Activated B cell treated with CpG ODN at 0.5 μM for 24 hours (primary cell): ENCODE results near the gene TAF4. TPM values are rescaled to one million over a fixed set of nuclear protein-coding genes. Genes with fewer than 3 reads are reported as not detected.

Source experiments
- ATAC-seq: fragments of 200-7000 bp; cut with Tn5 transposase; one replicate; pipeline ENCODE4 v1.10.0; 2021; ENCODE audit warnings: low read depth, mild to moderate bottlenecking, moderate library complexity
- CTCF ChIA-PET: fragments of 350-600 bp; sonication (Branson Sonifier 250); formaldehyde crosslinking; loops from one replicate; lab custom pipeline; 2021; ENCODE audit warnings: antibody characterized with exemption; lab: Charles Lee
- POLR2A ChIA-PET: fragments of 350-600 bp; sonication (Branson Sonifier 250); formaldehyde crosslinking; loops from one replicate; lab custom pipeline; 2021; ENCODE audit warnings: antibody characterized with exemption; lab: Charles Lee
- DNase-seq: peaks from one replicate; pipeline ENCODE4 v3.0.0; 2022
- H3K27ac Mint-ChIP-seq: one replicate; pipeline ENCODE4 v1.8.0; 2020; ENCODE audit warnings: mixed read lengths
- H3K27me3 Mint-ChIP-seq: one replicate; pipeline ENCODE4 v1.8.0; 2021; ENCODE audit warnings: mixed read lengths
- H3K36me3 Mint-ChIP-seq: one replicate; pipeline ENCODE4 v1.8.0; 2021; ENCODE audit warnings: low read depth, mixed read lengths
- H3K4me1 Mint-ChIP-seq: one replicate; pipeline ENCODE4 v1.8.0; 2021; ENCODE audit warnings: mixed read lengths
- H3K4me3 Mint-ChIP-seq: one replicate; pipeline ENCODE4 v1.8.0; 2020; ENCODE audit warnings: mild to moderate bottlenecking, mixed read lengths
- H3K9me3 Mint-ChIP-seq: one replicate; pipeline ENCODE4 v1.8.0; 2020; ENCODE audit warnings: mixed read lengths
- intact Hi-C: fragments of 100-400 bp; cut with micrococcal nuclease; formaldehyde crosslinking; loops from one replicate; pipeline ENCODE4 v1.15.1; 2024
- total RNA-seq: library from RNA; stranded (reverse); gene quantifications from 2 replicates; pipeline ENCODE4 v1.2.3, GENCODE V29; 2022
- TF ChIP-seq, protein P1 (sequence below): fragments of 200-600 bp; IDR thresholded peaks from one replicate; pipeline ENCODE4 v1.8.0; 2022; ENCODE audit warnings: antibody characterized with exemption, mild to moderate bottlenecking

The TAF4 gene
- total RNA-seq, 1 donor from 2014 or later = 26.9 TPM

DNA sequence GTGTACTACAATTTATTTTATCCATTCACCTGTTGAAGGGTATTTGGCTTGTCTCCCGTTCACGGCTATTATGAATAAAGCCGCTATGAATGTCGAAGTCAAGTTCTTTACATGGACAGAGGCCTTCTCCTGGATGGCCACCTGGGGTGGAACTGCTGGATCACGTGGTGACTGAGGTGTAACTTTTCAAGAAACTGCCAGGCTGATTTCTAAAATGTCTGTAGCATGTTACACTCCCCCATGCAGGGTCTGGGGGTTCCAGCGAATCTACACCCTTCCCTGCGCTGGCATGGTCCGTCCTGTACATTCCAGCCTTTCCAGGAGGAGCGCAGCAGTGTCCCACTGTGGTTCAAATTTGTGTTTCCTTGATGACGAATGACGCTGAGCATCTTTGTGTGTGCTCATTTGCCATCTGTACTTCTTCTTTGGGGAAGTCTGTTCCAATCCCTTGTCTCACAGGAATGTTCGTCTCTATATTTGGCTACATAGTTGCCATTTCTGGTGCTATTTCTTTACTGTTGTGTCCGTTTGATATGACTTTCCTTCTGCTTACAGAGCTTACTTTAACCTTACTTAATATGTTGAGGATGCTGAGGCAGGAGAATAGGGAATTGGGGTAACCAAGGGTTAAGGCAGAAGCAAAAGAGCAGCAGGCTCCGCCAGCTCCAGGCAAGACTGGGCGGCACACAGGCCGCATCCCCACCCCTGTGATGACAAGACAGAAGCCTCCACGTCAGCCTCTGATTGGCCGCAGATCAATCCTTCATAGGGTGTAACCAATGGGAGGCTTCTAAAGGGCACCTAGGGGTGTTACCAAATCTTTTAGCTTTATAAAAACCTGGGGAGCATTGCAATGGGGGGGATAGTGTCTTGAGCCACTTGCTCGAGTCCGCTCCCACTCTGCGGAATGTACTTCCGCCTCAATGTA is 106.6 kb downstream of the TAF4 start:
- H3K36me3 Mint-ChIP-seq = no peaks in the 10 kb centered on the region
- no peak for DNase-seq
- CTCF ChIA-PET = no interaction called here
- H3K4me3 Mint-ChIP-seq = no peak overlapping the region
- intact Hi-C loops = no loop called here
- ATAC-seq = no peak
- H3K9me3 Mint-ChIP-seq = peaks cover 2% of the 10 kb centered on the region
- H3K27ac Mint-ChIP-seq = no peak overlapping the region
- TF ChIP-seq, protein P1, sequence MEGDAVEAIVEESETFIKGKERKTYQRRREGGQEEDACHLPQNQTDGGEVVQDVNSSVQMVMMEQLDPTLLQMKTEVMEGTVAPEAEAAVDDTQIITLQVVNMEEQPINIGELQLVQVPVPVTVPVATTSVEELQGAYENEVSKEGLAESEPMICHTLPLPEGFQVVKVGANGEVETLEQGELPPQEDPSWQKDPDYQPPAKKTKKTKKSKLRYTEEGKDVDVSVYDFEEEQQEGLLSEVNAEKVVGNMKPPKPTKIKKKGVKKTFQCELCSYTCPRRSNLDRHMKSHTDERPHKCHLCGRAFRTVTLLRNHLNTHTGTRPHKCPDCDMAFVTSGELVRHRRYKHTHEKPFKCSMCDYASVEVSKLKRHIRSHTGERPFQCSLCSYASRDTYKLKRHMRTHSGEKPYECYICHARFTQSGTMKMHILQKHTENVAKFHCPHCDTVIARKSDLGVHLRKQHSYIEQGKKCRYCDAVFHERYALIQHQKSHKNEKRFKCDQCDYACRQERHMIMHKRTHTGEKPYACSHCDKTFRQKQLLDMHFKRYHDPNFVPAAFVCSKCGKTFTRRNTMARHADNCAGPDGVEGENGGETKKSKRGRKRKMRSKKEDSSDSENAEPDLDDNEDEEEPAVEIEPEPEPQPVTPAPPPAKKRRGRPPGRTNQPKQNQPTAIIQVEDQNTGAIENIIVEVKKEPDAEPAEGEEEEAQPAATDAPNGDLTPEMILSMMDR = no peak
- H3K4me1 Mint-ChIP-seq = no peaks in the 10 kb centered on the region
- POLR2A ChIA-PET = no interaction called here
- peaks cover 13% of the 10 kb centered on the region for H3K27me3 Mint-ChIP-seq

DNA sequence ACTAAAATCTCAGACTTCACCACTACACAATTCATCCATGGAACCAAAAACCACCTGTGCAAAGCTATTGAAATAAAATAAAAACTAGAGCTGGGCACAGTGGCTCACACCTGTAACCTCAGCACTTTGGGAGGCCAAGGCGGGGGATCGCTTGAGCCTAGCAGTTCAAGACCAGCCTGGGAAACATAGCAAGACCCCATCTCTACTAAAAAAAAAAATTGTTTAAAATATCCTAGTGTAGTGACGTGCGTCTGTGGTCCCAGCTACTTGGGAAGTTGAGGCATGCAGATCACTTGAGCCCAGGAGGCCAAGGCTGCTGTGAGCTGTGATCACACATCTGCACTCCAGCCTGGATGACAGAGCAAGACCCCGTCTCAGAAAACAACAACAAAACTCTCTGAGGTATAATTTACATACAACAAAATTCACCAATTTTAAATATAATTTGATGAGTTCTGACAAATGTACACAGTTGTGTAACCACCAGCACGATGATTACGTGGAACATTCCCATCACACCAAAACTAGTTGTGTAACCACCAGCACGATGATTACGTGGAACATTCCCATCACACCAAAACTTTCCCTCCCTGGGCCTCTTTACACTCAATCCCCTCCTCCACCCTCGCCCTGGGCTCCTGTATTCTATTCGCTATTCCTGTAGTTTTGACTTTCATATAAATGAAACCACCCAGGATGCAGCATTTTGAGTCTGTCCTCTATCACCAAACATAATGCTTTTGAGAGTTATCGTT is 107.5 kb downstream of the TAF4 start:
- CTCF ChIA-PET = no interaction called here
- ATAC-seq = no peak

DNA sequence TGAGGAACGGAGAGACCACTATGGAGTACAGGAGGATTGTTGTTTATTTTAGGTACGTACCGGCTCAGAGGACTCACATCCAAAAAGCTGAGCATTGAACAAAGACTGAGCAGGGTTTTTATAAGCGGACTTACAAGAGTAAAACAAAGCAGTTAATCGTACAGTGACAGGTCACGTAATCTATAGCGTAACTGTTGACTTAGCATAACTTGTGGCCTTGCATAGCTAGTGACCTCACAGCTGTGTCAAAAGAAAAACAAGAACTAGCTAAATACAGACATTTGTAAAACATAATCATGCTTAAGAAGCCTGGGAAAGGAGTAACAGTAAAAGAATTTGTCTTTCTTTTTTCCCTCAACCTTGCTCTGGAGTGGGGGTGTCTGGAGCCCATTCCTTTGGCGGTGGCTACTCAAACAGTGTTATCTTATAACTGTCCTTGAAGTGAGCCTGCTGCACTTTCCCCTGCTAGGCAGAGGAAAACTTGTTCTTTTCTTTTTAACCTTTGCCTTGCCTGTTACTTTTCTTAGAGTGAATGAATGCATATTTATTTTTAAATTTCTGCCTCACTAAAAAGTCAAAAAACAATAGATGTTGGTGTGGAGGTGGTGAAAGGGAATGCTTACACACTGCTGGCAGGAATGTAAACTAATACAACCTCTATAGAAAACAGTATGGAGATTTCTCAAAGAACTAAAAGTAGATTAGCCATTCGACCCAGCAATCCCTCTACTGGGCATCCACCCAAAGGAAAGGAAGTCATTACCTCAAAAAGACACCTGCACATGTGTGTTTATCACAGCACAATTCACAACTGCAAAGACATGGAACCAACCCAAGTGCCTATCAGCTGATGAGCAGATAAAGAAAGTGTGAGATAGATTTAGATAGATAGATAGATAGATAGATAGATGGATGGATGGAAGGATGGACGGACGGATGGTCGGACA is 109.0 kb downstream of the TAF4 start:
- CTCF ChIA-PET = no interaction called here
- DNase-seq (no peak), ATAC-seq (no peak)
- H3K4me1 Mint-ChIP-seq = no peaks in the 10 kb centered on the region
- H3K36me3 Mint-ChIP-seq = no peaks in the 10 kb centered on the region
- H3K9me3 Mint-ChIP-seq = no peaks in the 10 kb centered on the region
- peaks cover 9% of the 10 kb centered on the region for H3K27me3 Mint-ChIP-seq
- POLR2A ChIA-PET = no interaction called here
- TF ChIP-seq, protein P1 = no peak
- intact Hi-C loops = no loop called here
- no peak overlapping the region for H3K27ac Mint-ChIP-seq
- no peak overlapping the region for H3K4me3 Mint-ChIP-seq

More for the DNA sequence above, 107.5 kb downstream of the TAF4 start:
- no peaks in the 10 kb centered on the region for H3K4me1 Mint-ChIP-seq
- POLR2A ChIA-PET = no interaction called here
- peaks cover 6% of the 10 kb centered on the region for H3K27me3 Mint-ChIP-seq
- no peak overlapping the region for H3K4me3 Mint-ChIP-seq
- intact Hi-C loops = no loop called here
- no peaks in the 10 kb centered on the region for H3K9me3 Mint-ChIP-seq
- H3K27ac Mint-ChIP-seq = no peak overlapping the region
- TF ChIP-seq, protein P1 = no peak
- DNase-seq = no peak
- no peaks in the 10 kb centered on the region for H3K36me3 Mint-ChIP-seq

DNA sequence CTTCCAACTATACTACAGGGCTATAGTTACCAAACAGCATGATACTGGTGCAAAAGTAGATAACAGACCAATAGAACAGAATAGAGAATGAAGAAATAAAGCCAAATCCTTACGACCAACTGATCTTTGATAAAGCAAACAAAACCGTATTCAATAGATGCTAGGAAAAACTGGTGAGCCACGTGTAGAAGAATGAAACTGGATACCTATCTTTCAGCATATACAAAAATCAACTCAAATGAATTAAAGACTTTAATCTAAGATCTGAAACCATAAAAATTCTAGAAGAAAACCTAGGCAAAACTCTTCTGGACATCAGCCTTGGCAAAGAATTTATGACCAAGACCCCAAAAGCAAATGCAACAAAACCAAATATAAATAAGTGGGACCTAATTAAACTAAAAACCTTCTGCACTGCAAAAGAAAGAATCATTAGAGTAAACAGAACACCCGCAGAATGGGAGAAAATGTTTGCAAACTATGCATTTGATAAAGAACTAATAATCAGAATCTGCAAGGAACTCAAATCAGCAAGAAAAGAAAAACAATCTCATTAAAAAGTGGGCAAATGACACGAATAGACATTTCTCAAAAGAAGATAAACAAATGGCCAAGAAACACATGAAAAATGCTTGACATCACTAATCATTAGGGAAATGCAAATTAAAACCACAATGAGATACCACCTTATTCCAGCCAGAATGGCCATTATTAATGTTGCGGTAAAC is 109.8 kb downstream of the TAF4 start:
- no peak for DNase-seq
- H3K27ac Mint-ChIP-seq = no peak overlapping the region
- H3K4me3 Mint-ChIP-seq = no peak overlapping the region
- no peaks in the 10 kb centered on the region for H3K4me1 Mint-ChIP-seq
- peaks cover 9% of the 10 kb centered on the region for H3K27me3 Mint-ChIP-seq
- H3K9me3 Mint-ChIP-seq = no peaks in the 10 kb centered on the region
- no peaks in the 10 kb centered on the region for H3K36me3 Mint-ChIP-seq
- ChIA-PET POLR2A (no interaction called here), CTCF (no interaction called here)
- ATAC-seq = no peak
- intact Hi-C loops = no loop called here
- TF ChIP-seq, protein P1 = no peak
